Right renal pelvis (tissue), 4 donors: ENCODE results near the gene BIRC5. TPM values are rescaled to one million over a fixed set of nuclear protein-coding genes. Genes with fewer than 3 reads are reported as not detected.
"Not testable (repeated sequence)": the region's sequence is repeated elsewhere in the genome, so short reads cannot be mapped to it uniquely, and the experiment has no call there.

Experiments used
- DNase-seq, 4 donors: peaks; one replicate each; pipeline ENCODE4 v3.0.0-alpha.2; 2013; ENCODE audit warnings: low read depth in 4 of 4, low spot score in 3 of 4, missing footprints in 1 of 4
- polyA plus RNA-seq, 4 donors: library from polyadenylated mRNA; unstranded; fragments of 120-200 nt; gene quantifications; one replicate each; pipeline ENCODE4 v1.2.1, GENCODE V29; 2013; ENCODE audit not compliant: insufficient read length in 4 of 4

Gene BIRC5
- polyA plus RNA-seq, 4 donors: 24.6 to 32.4 (median 28.8) TPM

GRCh38 chr17:78237401-78238012 is 23.5 kb downstream of the BIRC5 start:
- no peak for DNase-seq

- DNase-seq: no peak
Observed at GRCh38 chr17:78238823-78239488, 24.9 kb downstream of the BIRC5 start.

GRCh38 chr17:78239489-78239931 is 25.5 kb downstream of the BIRC5 start:
- no peak for DNase-seq

GRCh38 chr17:78240012-78240655 is 26.1 kb downstream of the BIRC5 start:
- no peak for DNase-seq

GRCh38 chr17:78240839-78241238 is 26.8 kb downstream of the BIRC5 start:
- no peak for DNase-seq

GRCh38 chr17:78241277-78242023 is 27.4 kb downstream of the BIRC5 start:
- DNase-seq: no peak

GRCh38 chr17:78242024-78242742 is 28.1 kb downstream of the BIRC5 start:
- DNase-seq: no peak

- no peak for DNase-seq
Observed at GRCh38 chr17:78247304-78247703, 33.3 kb downstream of the BIRC5 start.

GRCh38 chr17:78248051-78248914 is 34.2 kb downstream of the BIRC5 start:
- DNase-seq: no peak

GRCh38 chr17:78249074-78249817 is 35.2 kb downstream of the BIRC5 start:
- no peak for DNase-seq

- no peak for DNase-seq
Observed at GRCh38 chr17:78249818-78250806, 36.1 kb downstream of the BIRC5 start.

- peak in 3 of 4 donors; percentile 59 to 74 (median 71) for DNase-seq
Observed at GRCh38 chr17:78250891-78251772, 37.1 kb downstream of the BIRC5 start.

- DNase-seq: no peak
Observed at GRCh38 chr17:78251773-78252103, 37.7 kb downstream of the BIRC5 start.

GRCh38 chr17:78252111-78252634 is 38.1 kb downstream of the BIRC5 start:
- DNase-seq: no peak

GRCh38 chr17:78252701-78253635 is 38.9 kb downstream of the BIRC5 start:
- DNase-seq: no peak

GRCh38 chr17:78253636-78253945 is 39.5 kb downstream of the BIRC5 start:
- DNase-seq: not testable (repeated sequence)
